ENCODE measurements around the gene QPCT.

QPCT gene

DNA sequence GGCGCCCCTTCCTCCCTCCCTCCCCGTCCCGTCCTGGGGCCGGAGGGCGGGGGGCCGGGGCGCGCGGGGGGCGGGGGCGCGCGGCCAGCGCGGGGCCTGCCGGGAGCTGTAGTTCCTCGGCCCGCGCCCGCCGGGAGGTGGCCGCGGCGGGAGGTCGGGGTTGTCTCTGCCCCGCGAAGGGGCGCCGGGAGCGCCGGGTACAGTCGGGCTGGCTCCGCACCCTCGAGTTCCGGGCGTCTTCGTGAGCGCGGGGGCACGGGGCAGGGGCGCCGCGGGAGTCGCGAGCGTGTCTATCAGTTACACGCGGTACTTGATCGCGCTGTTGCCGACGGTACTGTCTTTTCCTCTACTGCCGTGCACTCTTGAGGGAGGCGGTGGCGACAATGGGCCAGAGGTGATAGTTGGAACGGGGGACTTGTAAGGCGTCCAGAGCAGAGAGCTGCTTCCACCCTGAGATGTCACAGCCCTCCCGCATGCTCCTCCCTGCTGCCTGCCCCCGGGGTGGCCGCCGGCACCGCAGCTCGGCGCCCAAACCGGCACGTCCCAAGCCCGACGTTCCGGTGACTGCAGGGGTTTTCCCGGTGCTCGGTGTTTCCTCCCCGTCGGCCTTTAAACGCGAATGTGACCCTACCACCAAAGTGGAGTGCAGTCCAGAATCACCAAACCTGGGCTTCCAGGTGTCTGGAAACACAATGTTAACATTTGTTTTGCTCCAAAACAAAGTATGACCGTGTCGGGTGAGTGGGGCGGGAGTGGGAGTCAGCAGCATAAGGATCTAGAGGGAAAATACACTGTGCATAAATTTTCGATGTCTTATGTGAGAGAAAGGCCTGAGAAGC, 19.4 kb upstream of the QPCT start, which contains the start of gene PRKD3:
TSS of gene PRKD3 (minus strand) at position 48 of the 839 bp plus-strand sequence. CDS start 8,309 bp downstream, outside the sequence.
- peak in 1 of 2 donors; percentile 44 for DNase-seq (ENCODE audit: low read depth in 2 of 2)

DNA sequence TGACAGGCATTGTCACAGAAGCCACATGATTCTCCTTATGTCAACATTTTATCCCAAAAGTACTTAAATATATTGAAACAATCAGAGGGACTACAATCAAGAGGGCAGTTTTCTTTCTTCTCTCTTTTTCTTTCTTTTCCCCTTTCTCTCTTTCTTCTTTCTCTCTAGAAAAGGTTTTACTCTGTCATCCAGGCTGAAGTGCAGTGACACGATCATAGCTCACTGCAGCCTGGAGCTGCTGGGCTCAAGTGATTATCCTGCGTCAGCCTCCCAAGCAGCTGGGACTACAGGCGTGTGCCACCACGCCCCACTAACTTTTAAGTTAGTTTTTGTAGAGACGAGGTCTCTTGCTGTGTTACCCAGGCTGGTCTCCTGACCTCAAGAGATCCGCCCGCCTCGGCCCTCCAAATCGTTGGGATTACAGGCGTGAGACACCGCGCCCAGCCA, 18.8 kb upstream of the QPCT start:
- DNase-seq (ENCODE audit: low read depth in 2 of 2), result no peak

- DNase-seq (ENCODE audit: low read depth in 2 of 2), result no peak
Observed at GRCh38 chr2:37326285-37326684, 18.1 kb upstream of the QPCT start.

DNA sequence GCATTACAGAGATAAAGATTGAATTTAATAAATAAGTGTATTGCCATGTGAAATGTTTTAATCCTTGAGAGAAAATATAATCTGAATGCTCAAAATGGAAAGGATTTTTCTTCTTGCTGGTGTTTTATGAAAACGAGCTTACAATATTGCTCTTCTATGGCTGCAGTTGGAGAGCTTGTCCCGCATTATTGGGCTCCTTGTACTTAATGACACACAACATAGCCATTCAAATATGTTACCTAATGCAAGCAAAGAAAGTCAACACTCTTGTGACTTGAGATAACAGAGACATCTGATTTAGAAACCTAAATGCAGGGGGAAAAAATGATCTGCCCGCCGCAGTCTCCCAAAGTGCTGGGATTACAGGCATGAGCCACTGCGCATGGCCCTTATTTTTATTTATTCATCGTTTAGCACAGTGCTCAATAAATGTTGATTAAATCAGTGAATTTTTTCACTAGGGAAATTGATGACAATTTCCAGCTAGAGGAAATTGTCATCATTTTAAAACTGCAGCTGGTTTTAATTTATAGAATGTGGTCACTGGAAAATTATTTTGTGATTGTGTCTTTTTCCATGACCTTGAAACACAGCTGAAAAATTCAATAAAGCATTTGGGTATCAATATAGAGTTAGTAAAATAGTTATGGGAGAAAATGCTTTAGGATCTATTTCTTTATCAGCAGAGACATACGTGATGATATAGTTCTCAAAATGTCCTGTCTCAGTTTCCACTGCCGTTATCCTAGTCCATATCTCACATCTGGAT, 17.4 kb upstream of the QPCT start:
- no peak for DNase-seq (ENCODE audit: low read depth in 2 of 2)

- no peak for DNase-seq (ENCODE audit: low read depth in 2 of 2)
Observed at GRCh38 chr2:37330681-37331080, 13.7 kb upstream of the QPCT start.

DNA sequence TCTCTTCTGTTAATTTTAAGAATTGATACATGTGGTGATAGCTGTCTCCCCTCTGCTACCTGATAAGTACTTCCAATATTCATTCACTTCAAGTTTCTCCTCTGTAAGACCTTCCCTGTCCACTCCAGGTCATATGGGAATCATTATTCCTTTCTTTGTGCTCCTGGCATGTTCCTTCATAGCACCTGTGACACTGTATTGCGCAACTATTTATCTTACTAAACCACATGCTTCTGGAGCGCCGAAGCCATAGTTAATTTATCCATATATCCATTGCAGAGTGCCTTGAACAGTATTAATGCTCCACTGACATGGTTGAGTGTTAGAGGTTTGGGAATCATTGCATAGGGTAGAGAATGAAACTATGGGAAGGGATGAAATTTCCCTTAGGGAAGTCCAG, 11.9 kb upstream of the QPCT start:
- DNase-seq (ENCODE audit: low read depth in 2 of 2), result no peak

GRCh38 chr2:37333256-37333655, 11.2 kb upstream of the QPCT start:
- DNase-seq (ENCODE audit: low read depth in 2 of 2), result no peak

DNA sequence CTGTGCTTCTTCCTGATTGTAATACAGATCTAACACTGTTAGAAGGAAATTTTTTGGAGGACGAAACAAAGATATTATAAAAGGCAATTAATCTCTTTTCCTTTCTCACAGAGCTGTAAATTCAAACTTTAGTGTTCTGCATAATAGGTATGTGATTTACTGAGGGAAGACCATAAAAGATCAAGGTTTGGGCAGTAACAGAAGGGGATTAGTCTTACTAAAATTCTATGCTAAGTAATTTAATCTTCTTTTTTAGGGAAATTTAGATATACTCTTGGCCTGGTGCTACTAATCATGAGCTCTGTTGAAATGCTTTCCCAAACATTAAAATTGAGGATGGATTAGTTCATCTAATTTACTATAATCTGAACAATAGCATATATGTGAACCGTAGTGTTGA, 8.8 kb upstream of the QPCT start:
- DNase-seq (ENCODE audit: low read depth in 2 of 2), result no peak

GRCh38 chr2:37337620-37338280, 6.7 kb upstream of the QPCT start:
- no peak for DNase-seq (ENCODE audit: low read depth in 2 of 2)

DNA sequence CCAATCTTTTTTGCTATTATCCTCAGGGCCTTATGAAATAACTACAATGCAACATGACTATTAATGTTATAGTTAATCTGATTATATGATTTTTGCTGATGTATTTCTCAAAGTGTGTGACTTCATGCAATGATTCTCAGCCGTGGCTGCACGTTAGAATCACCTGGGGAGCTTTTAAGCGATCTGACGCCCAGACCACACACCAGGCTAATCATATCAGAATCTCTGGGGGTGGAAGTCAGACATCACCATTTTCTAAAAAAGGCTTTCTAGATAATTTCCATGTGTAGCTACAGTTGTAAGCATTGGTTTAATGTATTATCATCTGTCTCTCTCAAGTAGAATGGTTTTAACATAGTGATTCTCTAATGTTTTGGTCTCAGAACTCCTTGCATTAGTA, 5.5 kb upstream of the QPCT start:
- no peak for DNase-seq (ENCODE audit: low read depth in 2 of 2)

DNA sequence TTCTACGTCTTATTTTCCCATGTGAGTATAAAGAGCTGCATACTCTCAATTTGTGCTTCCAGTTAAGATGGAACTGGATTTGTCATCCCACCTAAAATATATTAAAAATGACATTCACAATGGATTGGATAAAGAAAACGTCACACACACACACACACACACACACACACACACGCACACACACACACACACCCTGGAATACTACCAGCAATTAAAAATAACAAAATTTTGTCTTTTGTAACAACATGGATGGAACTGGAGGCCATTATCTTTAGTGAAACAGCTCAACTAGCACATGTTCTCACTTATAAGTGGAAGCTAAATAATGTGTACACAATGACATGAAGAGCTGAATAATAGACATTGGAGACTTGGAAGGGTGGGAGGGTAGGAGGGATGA, 3.8 kb upstream of the QPCT start:
- no peak for DNase-seq (ENCODE audit: low read depth in 2 of 2)

GRCh38 chr2:37342591-37343220, 1.7 kb upstream of the QPCT start:
- no peak for DNase-seq (ENCODE audit: low read depth in 2 of 2)

DNA sequence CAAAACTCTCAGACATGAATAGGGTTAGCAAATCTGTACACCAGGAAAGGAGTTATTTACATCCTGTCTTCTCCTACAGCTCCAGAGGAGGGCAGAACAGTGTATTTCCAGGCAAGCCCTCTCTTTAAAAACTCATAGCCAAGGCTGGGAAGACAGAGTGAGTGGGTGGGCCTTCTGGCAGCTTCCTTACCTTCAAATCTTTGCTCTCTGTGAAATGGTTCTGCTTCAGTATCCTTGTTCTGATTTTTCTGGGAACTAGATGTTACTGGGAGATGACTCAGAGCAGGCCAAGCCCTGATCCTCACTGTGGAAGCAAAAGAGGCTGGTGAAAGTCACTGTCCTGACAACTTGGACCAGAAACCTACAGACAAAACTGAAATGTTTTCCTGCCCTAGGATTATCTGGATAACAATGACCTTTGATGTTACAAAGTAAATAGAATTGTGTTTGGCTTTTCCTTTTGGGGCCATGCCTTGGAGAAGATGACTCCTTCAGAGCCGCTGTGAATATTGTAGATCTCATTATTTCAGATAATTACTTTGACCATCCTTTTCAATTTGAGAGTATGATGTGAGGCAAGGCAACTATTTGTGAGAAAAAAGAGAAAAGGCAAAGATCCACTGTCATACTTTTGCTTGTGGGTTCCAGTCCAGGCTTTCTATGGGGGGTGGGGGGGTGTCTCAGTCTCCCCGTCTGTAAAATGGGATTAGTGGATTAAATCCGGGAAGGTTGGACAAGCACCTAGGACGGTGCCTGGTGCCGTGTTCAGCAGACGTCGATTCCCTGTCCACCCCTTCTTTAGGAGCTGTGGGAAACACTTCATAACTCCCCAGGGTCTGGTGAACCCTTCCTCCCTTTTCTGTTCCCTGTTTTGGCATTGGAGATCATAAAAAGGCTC, 644 bp upstream of the QPCT start:
- no peak for DNase-seq (ENCODE audit: low read depth in 2 of 2)

DNA sequence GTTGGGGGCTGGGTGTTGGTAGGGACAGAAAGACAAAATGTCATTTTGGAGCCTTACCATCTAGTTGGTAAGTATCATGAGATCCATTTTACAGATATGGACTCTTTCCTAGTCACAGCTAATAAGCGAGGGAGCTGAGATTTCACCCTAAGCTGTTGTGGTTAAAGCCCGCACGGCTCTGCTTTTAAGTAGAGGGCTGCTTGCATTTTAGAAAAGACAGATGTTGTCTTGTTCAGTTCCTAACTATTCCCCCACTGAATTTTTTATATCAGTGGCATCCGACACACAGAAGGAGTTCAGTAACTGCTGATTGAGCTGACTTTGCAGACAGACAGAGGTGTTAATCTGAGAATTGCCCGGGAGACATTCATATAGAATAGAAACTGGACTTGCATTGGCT, 3.7 kb downstream of the QPCT start:
- no peak for DNase-seq (ENCODE audit: low read depth in 2 of 2)

DNA sequence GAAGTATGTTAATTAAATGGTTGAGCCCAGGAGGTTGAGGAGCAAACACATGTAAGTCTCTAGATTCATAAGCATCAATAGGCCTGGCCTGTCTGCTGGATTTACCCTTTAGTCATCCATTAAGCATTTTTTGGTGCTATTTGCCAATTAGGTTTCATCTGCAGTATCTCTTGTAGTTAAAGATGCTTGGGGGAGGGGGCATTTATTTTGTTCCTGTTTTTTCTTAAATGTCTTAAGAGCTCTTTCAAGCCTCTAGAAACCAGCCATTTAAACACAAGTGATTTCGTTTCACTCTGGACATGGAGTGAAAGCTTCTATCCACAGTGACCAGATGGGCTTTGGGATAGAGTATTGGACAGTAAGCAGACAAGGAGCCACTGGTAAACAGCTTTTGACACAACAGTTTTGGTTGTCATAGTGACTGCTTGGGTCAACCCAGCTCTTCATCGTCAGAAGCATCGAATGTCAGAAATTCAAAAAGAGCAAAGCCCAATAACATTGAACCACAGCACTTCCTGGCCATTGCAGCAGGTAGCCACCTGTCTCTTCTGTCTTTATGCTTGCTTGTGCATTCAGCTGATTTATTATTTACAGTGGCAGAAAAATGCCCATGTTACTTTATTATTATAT, 4.9 kb downstream of the QPCT start:
- DNase-seq (ENCODE audit: low read depth in 2 of 2), result no peak

DNA sequence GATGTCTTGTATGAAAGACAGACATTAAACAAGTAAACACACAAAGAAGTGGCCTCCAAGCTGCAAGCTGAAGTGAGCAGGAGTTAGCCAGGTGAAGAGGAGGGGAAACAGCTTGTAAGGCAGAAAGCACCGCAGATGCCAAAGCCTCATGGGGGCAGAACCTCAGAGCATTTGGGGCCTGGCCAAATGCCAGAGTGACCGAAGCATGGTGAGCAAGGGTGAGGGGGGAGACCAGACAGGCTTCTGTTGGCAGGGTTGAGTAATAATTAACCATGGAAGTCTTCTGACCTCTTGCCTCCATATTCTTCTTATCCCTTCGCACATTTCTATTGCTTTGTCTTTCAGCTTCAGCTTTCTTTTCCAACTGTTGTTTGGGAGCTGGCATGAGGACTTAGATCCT, 5.6 kb downstream of the QPCT start:
- no peak for DNase-seq (ENCODE audit: low read depth in 2 of 2)

DNA sequence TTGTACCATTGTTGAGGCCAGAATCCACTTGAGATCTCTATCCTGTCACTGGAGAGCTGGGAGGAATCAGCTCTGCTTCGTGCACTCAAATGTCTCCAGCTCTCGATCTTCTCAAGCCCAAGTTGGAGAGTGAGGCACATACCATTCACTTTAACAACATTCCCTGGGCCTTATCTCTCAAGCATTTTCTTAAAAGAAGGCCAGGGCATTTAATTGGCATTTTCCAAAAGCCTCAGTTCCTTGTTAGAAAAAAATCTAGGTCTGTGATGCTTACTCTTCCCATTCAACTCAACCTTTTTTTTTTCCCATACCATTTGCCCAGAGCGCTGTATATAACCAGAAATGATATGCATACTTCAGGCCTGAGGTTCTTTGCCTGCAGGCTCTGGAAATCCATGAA, 10.1 kb downstream of the QPCT start:
- no peak for DNase-seq (ENCODE audit: low read depth in 2 of 2)

DNA sequence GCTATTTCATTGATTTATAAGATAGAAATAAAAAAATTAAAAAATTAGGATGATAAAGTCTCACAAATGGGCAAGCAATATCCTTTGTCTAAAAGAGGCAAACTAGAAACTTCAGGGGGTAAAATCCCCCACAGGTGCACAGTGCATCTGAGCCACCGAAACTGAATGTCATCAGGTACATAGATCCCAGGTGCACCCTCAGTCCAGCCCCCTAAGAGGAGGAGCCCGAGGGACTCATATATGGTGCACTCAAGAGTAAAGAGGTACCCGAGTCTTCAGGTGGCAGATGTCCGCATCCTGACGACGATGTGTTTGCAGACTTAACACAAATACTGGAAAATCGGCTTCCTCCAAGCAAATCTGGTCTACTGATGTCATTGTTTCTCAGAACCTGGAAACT, 11.3 kb downstream of the QPCT start:
- no peak for DNase-seq (ENCODE audit: low read depth in 2 of 2)

DNA sequence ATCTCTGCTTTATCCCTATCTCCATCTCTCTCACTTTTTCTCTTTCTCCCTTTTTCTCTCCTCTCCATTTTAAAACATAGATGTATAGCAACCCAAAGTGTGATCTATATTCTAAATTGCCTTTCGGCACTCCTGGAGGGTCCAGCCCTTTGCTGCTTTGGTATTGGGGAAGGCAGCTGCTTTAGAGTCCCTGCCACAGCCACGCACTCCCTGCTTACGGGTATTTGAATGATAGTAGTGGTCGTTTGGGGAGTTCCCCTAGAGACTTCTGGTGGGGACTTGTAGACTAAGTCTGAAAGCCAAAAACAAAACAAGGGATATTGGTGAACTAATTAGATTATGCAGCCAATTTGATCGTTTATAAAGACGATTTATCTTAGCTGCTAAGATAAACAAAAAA, 11.9 kb downstream of the QPCT start:
- DNase-seq (ENCODE audit: low read depth in 2 of 2), result no peak

- DNase-seq (ENCODE audit: low read depth in 2 of 2), result no peak
Observed at GRCh38 chr2:37357069-37357468, 12.6 kb downstream of the QPCT start.

DNA sequence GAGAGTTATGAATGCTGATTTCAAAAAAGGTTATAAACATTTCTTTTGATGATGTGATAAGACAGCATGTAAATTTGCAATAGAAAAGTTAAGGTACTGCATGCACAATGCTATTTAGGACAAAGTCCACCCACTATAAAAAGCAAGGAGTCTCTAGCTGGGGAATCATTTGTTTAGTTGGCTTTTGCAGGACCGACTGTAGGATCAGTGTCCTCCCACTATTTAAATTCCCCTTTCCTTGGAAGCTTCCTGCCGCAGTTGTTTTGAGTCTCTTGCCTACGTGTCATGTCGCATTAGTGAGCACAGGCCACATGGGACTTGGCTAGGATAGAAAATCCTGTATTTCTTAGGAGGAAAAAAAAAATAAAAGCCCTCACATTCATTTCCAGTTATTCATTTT, 13.1 kb downstream of the QPCT start:
- DNase-seq (ENCODE audit: low read depth in 2 of 2), result no peak

All from stimulated activated CD4-positive, alpha-beta T cell treated with anti-CD3 and anti-CD28 coated beads, Interleukin-1b, Interleukin-23, amount 100 ng/mL, for 1 hour (primary cell).